Brain microvascular endothelial cell (primary cell): ENCODE measurements around the gene GIMAP8.

Experiments
- DNase-seq: peaks from one replicate; pipeline ENCODE4 v3.0.0-alpha.2; 2020
- H3K27ac ChIP-seq: fragments of 250-450 bp; sonication (Bioruptor Pico); 2 replicates; pipeline ENCODE4 v1.5.1; 2020; ENCODE audit warnings: mild to moderate bottlenecking, moderate library complexity
- H3K27me3 ChIP-seq: fragments of 250-450 bp; sonication (Bioruptor Pico); replicated peaks from 2 replicates; pipeline ENCODE4 v1.5.1; 2020; ENCODE audit warnings: mild to moderate bottlenecking
- H3K36me3 ChIP-seq: fragments of 250-450 bp; sonication (Bioruptor Pico); replicated peaks from 2 replicates; pipeline ENCODE4 v1.5.1; 2020; ENCODE audit warnings: mild to moderate bottlenecking
- H3K4me3 ChIP-seq: 2 replicates; pipeline ENCODE4 v1.5.1; 2011; ENCODE audit warnings: low read depth, mild to moderate bottlenecking, control low read depth, low read length, moderate library complexity
- in situ Hi-C: cut with HindIII; loops from 2 replicates; pipeline ENCODE4 v1.10.0; 2017; ENCODE audit warnings: low sequenced_read_pairs, low pct_ligation_motif_present
- TF ChIP-seq, protein P1 (sequence below): IDR thresholded peaks from 2 replicates; pipeline ENCODE4 v1.5.1; 2011; ENCODE audit warnings: low read depth, mild to moderate bottlenecking, moderate library complexity, low read length, control low read depth, inconsistent platforms; ENCODE audit errors: missing control alignments

The GIMAP8 gene

DNA sequence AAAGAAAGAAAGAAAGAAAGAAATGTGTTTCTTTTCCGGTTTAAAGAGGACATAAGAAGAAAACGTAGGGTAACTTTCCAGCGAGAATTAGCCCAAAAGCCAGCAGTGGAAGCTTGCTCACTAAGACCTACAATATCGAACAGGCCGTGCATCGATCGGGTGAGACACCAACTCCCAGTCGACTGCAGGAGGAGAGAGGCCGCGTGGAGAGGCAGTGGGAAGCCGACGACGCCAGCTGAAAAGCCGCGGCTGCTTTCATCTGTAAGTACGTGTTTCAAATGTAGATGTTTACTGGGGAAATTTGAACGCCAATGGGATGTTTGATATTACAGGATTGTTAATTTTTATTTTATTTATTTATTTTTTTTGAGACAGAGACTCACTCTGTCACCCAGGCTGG lies 28.6 kb upstream of the GIMAP8 start:
- no peak for DNase-seq
- Histone ChIP-seq H3K27me3 (no peaks in the 10 kb centered on the region), H3K4me3 (no peak overlapping the region), H3K36me3 (no peaks in the 10 kb centered on the region), H3K27ac (no peak overlapping the region)
- in situ Hi-C loops = no loop called here
- TF ChIP-seq, protein P1, sequence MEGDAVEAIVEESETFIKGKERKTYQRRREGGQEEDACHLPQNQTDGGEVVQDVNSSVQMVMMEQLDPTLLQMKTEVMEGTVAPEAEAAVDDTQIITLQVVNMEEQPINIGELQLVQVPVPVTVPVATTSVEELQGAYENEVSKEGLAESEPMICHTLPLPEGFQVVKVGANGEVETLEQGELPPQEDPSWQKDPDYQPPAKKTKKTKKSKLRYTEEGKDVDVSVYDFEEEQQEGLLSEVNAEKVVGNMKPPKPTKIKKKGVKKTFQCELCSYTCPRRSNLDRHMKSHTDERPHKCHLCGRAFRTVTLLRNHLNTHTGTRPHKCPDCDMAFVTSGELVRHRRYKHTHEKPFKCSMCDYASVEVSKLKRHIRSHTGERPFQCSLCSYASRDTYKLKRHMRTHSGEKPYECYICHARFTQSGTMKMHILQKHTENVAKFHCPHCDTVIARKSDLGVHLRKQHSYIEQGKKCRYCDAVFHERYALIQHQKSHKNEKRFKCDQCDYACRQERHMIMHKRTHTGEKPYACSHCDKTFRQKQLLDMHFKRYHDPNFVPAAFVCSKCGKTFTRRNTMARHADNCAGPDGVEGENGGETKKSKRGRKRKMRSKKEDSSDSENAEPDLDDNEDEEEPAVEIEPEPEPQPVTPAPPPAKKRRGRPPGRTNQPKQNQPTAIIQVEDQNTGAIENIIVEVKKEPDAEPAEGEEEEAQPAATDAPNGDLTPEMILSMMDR = no peak

DNA sequence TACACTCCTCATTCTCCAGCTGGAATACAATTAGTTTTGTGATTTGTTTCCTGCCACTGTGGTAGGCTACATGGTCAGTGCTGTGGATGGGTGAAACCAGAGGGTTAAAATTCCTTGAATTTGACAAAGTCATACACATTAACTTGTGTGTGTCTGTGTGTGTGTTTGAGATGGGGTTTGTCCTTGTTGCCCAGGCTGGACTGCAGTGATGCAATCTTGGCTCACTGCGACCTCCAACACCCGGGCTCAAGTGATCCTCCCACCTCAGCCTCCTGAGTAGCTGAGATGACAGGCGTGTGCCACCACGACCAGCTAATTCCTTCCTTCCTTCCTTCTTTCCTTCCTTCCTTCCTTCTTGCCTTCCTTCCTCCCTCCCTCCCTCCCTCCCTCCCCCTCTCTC lies 24.8 kb upstream of the GIMAP8 start:
- Histone ChIP-seq H3K27me3 (no peaks in the 10 kb centered on the region), H3K27ac (no peak overlapping the region), H3K36me3 (no peaks in the 10 kb centered on the region), H3K4me3 (no peak overlapping the region)
- in situ Hi-C loops = no loop called here
- DNase-seq = no peak
- TF ChIP-seq, protein P1 = no peak

DNA sequence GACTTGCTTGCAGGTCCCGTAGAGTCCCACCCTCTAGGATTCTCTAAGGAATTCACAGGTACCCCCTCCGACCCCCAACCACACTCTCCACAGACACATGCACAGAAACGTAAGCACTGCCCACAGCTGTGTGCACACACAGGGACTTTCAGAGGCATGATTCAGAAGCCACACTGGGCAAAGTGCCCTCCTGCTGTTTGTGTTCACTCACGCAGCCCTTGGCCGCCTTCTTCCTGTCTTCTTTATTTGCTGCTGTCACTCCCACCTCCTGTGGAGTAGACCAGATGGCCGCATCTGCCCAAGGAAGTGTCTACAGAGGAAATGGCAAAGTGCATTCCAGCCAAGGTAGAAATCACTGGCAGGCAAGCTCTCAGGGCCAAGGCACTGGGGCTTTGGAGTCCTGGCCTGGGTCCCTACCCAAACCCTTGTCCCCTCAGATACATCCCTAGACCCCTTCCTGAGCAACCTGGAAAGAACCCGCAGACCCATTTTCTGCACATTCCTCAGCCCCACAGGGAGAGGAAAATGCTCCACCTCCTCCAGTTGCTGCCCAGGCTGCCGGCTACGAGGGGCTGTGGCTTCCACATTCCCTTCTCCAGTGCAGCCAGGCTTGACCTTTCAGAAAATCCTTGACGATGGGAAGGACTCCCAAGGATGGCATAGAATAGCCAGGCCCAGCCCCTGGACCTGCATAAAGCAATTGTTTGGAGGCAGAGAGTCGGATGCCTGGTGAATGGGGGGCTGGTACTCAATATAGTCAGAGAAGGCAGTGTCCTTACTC lies 21.6 kb upstream of the GIMAP8 start:
- H3K27ac ChIP-seq = no peak overlapping the region
- no peaks in the 10 kb centered on the region for H3K36me3 ChIP-seq
- in situ Hi-C loops = no loop called here
- peak; percentile 68 for DNase-seq
- no peak overlapping the region for H3K4me3 ChIP-seq
- TF ChIP-seq, protein P1 = no peak
- no peaks in the 10 kb centered on the region for H3K27me3 ChIP-seq

DNA sequence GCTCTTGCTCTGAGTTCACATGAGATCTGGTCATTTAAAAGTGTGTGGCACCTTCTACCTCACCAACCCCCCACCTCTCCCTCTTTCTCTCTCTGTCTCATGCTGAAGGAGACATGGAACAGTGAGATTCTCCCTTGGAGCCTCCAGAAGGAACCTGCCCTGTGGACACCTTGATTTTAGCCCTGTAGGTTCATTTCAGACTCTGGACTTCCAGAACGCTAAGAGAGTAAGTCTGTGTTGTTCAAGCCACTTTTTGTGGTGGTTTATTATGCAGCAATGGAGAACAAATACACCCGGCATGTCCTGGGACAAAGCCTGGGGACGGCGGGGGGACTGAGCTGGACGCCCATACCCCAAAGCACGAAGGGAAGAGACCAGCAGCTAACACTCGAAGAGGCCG lies 20.7 kb upstream of the GIMAP8 start:
- in situ Hi-C loops = no loop called here
- no peak overlapping the region for H3K27ac ChIP-seq
- no peak for DNase-seq

DNA sequence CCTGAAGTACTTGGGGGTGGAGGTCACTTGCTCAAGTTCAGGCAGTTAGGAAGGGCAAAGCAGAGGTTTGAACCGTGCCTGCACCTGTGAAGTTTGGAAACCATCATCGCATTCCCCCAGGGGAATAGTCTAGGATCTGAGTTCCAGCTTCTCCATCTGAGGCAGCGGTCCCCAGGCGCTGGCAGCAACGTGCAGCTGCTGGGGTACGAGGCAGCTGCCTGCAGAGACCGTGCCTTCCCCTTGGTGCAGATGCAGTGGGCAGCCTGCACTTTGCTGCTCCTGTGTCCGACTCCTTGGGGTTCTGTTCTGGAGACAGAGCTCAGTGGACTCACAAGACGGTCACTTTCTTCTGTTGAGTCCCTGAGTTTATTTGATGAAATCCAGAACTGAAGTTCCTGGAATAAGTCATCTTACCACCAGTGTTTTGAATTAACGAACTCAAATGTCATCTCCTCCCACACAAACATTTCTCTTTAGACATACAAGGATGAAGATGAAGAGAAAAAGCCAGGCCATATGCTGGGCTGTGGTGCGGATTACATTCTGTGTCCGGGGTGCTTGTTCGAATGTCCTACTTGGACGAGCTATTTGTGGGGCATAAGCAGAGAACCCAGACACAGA lies 19.9 kb upstream of the GIMAP8 start:
- H3K4me3 ChIP-seq = no peak overlapping the region
- H3K27me3 ChIP-seq = no peaks in the 10 kb centered on the region
- no peak for DNase-seq
- in situ Hi-C loops = no loop called here
- no peaks in the 10 kb centered on the region for H3K36me3 ChIP-seq
- TF ChIP-seq, protein P1 = no peak
- H3K27ac ChIP-seq = no peak overlapping the region

More for the DNA sequence above, 20.7 kb upstream of the GIMAP8 start:
- Histone ChIP-seq H3K27me3 (no peaks in the 10 kb centered on the region), H3K4me3 (no peak overlapping the region), H3K36me3 (no peaks in the 10 kb centered on the region)
- TF ChIP-seq, protein P1 = no peak
